Type B pancreatic cell (in vitro differentiated cells): ENCODE results near the gene SQSTM1. TPM values are rescaled to one million over a fixed set of nuclear protein-coding genes. Genes with fewer than 3 reads are reported as not detected.

Source experiments
- DNase-seq: peaks from one replicate; pipeline ENCODE4 v3.0.0; 2021; ENCODE audit warnings: mixed read lengths; ENCODE audit not compliant: unreplicated experiment; ENCODE audit errors: extremely low spot score
- H3K27ac Mint-ChIP-seq: 2 replicates; pipeline ENCODE4 v1.8.0; 2021; ENCODE audit warnings: mild to moderate bottlenecking, mixed read lengths
- H3K27me3 Mint-ChIP-seq: 2 replicates; pipeline ENCODE4 v1.8.0; 2021; ENCODE audit warnings: mixed read lengths
- H3K36me3 Mint-ChIP-seq: 2 replicates; pipeline ENCODE4 v1.8.0; 2021; ENCODE audit warnings: mixed read lengths
- H3K4me1 Mint-ChIP-seq: one replicate; pipeline ENCODE4 v1.8.0; 2021; ENCODE audit warnings: mixed read lengths; ENCODE audit not compliant: unreplicated experiment
- H3K4me3 Mint-ChIP-seq: 2 replicates; pipeline ENCODE4 v1.8.0; 2021; ENCODE audit warnings: mild to moderate bottlenecking, mixed read lengths
- H3K9me3 Mint-ChIP-seq: 2 replicates; pipeline ENCODE4 v1.8.0; 2021; ENCODE audit warnings: mixed read lengths
- total RNA-seq: library from RNA; stranded (reverse); gene quantifications from 2 replicates; pipeline ENCODE4 v1.2.1, GENCODE V29; 2021; ENCODE audit warnings: low replicate concordance
- TF ChIP-seq, protein P1 (sequence below): fragments of 200-600 bp; sonication (generic); conservative IDR thresholded peaks from 2 replicates; pipeline ENCODE4 v1.5.0; 2021; ENCODE audit warnings: antibody characterized with exemption, mild to moderate bottlenecking

SQSTM1 gene
- total RNA-seq, 1 donor from 2014 or later, result 133 TPM

DNA sequence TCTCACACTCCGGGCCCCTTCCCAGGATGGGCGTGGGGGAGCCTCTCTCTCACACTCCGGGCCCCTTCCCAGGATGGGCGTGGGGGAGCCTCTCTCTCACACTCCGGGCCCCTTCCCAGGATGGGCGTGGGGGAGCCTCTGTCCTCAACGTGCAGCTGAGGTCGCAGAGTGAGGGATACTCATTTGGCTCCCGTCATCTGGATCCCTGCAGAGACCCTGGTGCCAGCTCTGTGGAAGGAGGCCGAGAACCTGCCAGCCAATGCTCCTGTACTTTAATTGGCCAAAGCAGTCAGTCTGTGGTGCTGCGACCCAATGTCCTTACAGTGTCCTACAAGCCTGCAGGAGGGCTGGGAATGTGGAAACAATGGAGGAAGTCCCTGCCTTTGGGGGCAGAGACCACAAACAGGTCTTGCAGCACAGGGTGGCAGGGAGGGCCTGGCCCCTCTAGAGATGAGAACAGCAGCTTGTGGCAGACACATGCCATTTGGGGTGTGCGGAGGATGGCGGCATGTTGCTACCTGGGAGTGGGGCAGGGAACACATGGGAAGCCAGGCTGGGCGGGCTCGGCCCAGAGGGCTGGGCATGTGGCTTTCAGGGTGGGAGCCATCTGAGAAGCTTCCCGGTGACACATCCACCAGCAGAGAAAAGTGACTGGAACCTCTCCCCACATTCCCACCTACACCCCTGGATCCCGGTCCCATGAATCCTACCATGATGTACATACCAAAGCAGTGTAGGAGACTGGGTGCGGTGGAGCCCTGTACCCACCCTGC, 51.5 kb downstream of the SQSTM1 start:
- no peak overlapping the region for H3K4me3 Mint-ChIP-seq
- no peak overlapping the region for H3K27ac Mint-ChIP-seq
- TF ChIP-seq, protein P1, sequence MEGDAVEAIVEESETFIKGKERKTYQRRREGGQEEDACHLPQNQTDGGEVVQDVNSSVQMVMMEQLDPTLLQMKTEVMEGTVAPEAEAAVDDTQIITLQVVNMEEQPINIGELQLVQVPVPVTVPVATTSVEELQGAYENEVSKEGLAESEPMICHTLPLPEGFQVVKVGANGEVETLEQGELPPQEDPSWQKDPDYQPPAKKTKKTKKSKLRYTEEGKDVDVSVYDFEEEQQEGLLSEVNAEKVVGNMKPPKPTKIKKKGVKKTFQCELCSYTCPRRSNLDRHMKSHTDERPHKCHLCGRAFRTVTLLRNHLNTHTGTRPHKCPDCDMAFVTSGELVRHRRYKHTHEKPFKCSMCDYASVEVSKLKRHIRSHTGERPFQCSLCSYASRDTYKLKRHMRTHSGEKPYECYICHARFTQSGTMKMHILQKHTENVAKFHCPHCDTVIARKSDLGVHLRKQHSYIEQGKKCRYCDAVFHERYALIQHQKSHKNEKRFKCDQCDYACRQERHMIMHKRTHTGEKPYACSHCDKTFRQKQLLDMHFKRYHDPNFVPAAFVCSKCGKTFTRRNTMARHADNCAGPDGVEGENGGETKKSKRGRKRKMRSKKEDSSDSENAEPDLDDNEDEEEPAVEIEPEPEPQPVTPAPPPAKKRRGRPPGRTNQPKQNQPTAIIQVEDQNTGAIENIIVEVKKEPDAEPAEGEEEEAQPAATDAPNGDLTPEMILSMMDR, result no peak
- DNase-seq, result no peak
- H3K4me1 Mint-ChIP-seq, result peaks cover 4% of the 10 kb centered on the region
- H3K27me3 Mint-ChIP-seq, result no peaks in the 10 kb centered on the region
- no peaks in the 10 kb centered on the region for H3K9me3 Mint-ChIP-seq
- H3K36me3 Mint-ChIP-seq, result peaks cover 6% of the 10 kb centered on the region

DNA sequence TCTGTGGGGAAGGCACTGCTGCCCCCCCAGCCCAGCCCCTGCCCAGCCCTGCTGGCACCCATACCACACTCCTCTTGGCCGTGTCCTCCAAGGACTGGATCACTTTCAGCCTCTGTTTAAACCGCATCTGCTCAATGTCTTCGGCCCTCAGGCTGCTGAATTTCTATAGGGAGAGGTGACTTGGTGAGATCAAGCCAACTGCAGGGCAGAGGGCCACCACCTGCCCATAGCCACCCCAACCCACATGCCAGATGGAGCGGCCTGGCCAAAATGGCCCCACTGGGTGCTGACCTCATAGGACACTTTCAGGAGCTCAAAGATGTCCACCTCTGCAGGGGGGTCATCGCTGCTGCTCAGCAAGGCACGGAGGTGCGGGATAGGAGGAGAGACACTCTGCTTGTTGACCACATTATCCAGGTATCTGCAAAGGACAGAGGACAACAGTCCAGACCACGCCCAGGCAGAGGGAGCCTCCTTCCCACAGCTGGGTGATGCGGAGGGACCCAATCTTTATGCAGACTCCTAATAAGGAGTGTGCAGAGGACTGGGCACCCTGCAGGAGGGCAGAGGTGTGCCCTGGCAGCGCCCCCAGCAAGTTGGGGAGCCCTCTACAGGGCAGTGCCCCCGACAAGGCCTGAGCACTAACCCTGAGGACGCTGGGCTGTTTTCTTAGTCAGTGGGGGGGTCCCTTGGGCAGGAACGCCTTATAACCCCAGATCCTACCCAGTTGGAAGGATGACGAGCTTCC, 52.3 kb downstream of the SQSTM1 start:
- Mint-ChIP-seq H3K27ac (no peak overlapping the region), H3K4me3 (no peak overlapping the region), H3K9me3 (no peaks in the 10 kb centered on the region), H3K36me3 (peaks cover 12% of the 10 kb centered on the region), H3K27me3 (no peaks in the 10 kb centered on the region), H3K4me1 (peaks cover 4% of the 10 kb centered on the region)
- TF ChIP-seq, protein P1, result no peak
- no peak for DNase-seq

DNA sequence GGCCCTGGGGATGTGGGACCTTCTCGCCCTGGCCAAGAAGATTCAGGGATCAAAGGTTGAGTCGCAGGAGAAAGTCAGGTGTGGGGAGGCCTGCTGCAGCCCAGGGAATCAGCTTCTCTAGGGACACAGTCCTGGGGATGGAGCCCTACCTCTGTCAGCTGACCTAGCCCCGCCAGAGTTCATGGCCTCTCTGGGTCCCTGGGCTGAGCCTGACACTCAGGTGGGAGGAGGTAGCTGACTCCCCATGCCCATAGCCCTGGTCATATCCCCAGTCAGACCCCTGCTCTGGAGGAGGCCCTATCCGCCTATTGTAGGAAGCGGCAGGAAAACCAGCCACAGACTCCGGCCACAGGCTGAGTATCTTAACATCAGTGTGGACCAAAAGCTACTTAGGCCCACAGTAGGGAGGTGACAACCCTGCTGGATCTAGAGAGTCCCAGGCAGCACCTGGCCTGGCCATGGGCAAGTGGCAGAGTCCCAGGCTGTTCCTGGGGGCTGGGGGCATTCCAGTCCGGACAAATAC, 52.9 kb downstream of the SQSTM1 start:
- no peaks in the 10 kb centered on the region for H3K9me3 Mint-ChIP-seq
- H3K27me3 Mint-ChIP-seq, result no peaks in the 10 kb centered on the region
- TF ChIP-seq, protein P1, result no peak
- peaks cover 4% of the 10 kb centered on the region for H3K4me1 Mint-ChIP-seq
- peaks cover 13% of the 10 kb centered on the region for H3K36me3 Mint-ChIP-seq
- H3K4me3 Mint-ChIP-seq, result no peak overlapping the region
- DNase-seq, result no peak
- H3K27ac Mint-ChIP-seq, result no peak overlapping the region

DNA sequence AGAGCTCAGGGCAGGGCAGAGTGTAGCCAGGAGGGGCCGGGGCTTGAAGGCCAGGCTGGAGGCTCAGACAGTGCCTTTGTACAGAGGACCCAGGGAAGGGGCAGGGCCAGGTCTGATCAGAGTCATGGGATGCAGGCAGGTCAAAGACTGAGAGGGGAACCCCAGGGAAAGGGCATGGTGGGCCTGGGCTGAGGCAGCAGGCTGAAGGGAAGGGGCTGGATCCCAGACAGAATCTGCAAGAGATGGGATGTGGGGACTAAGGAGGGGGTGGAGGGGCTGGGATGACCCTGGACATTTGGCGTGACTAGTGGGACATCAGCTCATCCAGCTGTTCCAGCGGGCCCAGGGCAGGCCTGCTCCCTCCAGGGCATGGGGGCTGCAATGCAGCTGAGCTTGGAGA, 53.4 kb downstream of the SQSTM1 start:
- no peak overlapping the region for H3K27ac Mint-ChIP-seq

DNA sequence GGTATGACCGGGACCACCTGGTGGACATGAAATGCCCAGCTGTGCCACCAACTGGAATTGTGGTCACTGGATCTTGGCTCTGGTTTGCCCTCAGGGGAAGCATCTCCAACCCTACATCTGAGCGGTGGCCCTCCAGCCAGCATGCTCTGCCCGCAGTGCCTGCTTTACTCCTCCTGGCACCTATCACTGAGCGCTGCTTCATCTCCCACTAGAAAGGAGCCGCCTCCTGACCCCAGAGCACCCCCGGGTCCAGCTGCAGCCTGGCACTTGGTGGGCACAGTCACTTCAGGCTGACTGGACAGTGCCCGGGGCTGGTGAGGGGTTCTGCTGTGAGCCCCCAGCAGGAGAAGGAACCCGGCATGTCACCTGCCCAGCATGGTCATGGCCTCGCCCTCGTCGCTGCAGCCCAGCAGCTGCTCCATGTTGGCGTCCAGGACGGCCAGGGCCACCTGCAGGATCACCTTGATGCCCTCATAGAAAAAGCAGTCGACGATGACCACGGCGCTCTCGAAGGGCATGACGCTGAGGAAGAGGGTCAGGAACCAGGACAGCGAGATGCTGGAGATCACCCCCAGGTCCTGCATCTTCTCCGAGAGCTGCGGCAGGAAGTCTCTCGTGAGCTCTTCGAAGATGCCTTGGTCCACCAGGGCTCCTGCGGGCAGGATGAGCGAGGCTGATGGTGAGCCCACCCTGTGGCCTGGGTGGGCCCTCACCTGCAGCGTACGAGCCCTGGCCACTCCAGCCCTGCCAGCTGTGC, 54.0 kb downstream of the SQSTM1 start:
- Mint-ChIP-seq H3K4me1 (peaks cover 4% of the 10 kb centered on the region), H3K9me3 (no peaks in the 10 kb centered on the region), H3K27me3 (no peaks in the 10 kb centered on the region), H3K4me3 (no peak overlapping the region), H3K27ac (no peak overlapping the region), H3K36me3 (peaks cover 13% of the 10 kb centered on the region)
- DNase-seq, result no peak
- TF ChIP-seq, protein P1, result no peak

More for the DNA sequence above, 53.4 kb downstream of the SQSTM1 start:
- peaks cover 13% of the 10 kb centered on the region for H3K36me3 Mint-ChIP-seq
- peaks cover 4% of the 10 kb centered on the region for H3K4me1 Mint-ChIP-seq
- no peak for DNase-seq
- H3K9me3 Mint-ChIP-seq, result no peaks in the 10 kb centered on the region
- TF ChIP-seq, protein P1, result no peak
- H3K27me3 Mint-ChIP-seq, result no peaks in the 10 kb centered on the region
- no peak overlapping the region for H3K4me3 Mint-ChIP-seq
